Liver (tissue), 9 donors: ENCODE results near the gene CADM2. TPM values are rescaled to one million over a fixed set of nuclear protein-coding genes. Genes with fewer than 3 reads are reported as not detected.

Experiments
- DNase-seq: peaks from one replicate; pipeline ENCODE4 v3.0.0-alpha.2; 2017; ENCODE audit warnings: low spot score
- H3K27ac ChIP-seq, 2 donors: one replicate each; pipeline ENCODE4 v1.7.0; 2013; ENCODE audit warnings: inconsistent platforms in 2 of 2, low read length in 2 of 2, control low read depth in 1 of 2, low read depth in 1 of 2, mild to moderate bottlenecking in 1 of 2
- H3K27me3 ChIP-seq, 4 donors: one replicate each; pipeline versions ENCODE4 v1.6.1 to v1.7.0; 2013; ENCODE audit warnings: low read length in 3 of 4, inconsistent platforms in 1 of 4, mild to moderate bottlenecking in 1 of 4, moderate library complexity in 1 of 4; ENCODE audit not compliant: control insufficient read depth in 4 of 4, insufficient read depth in 4 of 4
- H3K36me3 ChIP-seq, 4 donors: one replicate each; pipeline versions ENCODE4 v1.6.1 to v1.7.0; 2013; ENCODE audit warnings: low read length in 3 of 4, mild to moderate bottlenecking in 3 of 4, low read depth in 1 of 4, moderate library complexity in 1 of 4; ENCODE audit not compliant: control insufficient read depth in 4 of 4, insufficient read depth in 3 of 4
- H3K4me1 ChIP-seq, 4 donors: one replicate each; pipeline versions ENCODE4 v1.6.1 to v1.7.0; 2013; ENCODE audit warnings: low read length in 3 of 4, mild to moderate bottlenecking in 3 of 4, moderate library complexity in 1 of 4; ENCODE audit not compliant: control insufficient read depth in 4 of 4, insufficient read depth in 4 of 4
- H3K4me3 ChIP-seq, 3 donors: one replicate each; pipeline versions ENCODE4 v1.6.1 to v1.7.0; 2013; ENCODE audit warnings: low read length in 3 of 3, control low read depth in 1 of 3, low read depth in 1 of 3, mild to moderate bottlenecking in 1 of 3
- H3K9ac ChIP-seq, 2 donors: one replicate each; pipeline ENCODE4 v1.7.0; 2013; ENCODE audit warnings: low read length in 2 of 2, mild to moderate bottlenecking in 2 of 2, moderate library complexity in 2 of 2, control low read depth in 1 of 2, low read depth in 1 of 2
- H3K9me3 ChIP-seq, 4 donors: one replicate each; pipeline versions ENCODE4 v1.6.1 to v1.7.0; 2013; ENCODE audit warnings: low read length in 3 of 4; ENCODE audit not compliant: control insufficient read depth in 4 of 4
- CTCF ChIP-seq: fragments of 150-350 bp; IDR thresholded peaks from 2 replicates; pipeline ENCODE4 v1.5.1; 2017; ENCODE audit warnings: improper control_type of control experiment, low read depth, low read length; ENCODE audit not compliant: missing input control
- EGR1 ChIP-seq, 2 donors: IDR thresholded peaks; 2 replicates each; pipeline ENCODE4 v1.6.1; 2016 to 2018; ENCODE audit warnings: antibody characterized with exemption in 2 of 2, low read depth in 2 of 2
- FOXA1 ChIP-seq: IDR thresholded peaks from 2 replicates; pipeline ENCODE4 v1.6.1; 2016; ENCODE audit warnings: antibody characterized with exemption
- FOXA2 ChIP-seq: IDR thresholded peaks from 2 replicates; pipeline ENCODE4 v1.6.1; 2016; ENCODE audit warnings: antibody characterized with exemption
- GABPA ChIP-seq, 2 donors: IDR thresholded peaks in 1 of 2; conservative IDR thresholded peaks in 1 of 2; 2 replicates each; pipeline ENCODE4 v1.6.1; 2016; ENCODE audit warnings: antibody characterized with exemption in 2 of 2, mild to moderate bottlenecking in 1 of 2, moderate library complexity in 1 of 2
- HNF4A ChIP-seq, 2 donors: conservative IDR thresholded peaks; 2 replicates each; pipeline ENCODE4 v1.6.1; 2016; ENCODE audit warnings: antibody characterized with exemption in 2 of 2, mild to moderate bottlenecking in 2 of 2
- HNF4G ChIP-seq: IDR thresholded peaks from 2 replicates; pipeline ENCODE4 v1.6.1; 2016; ENCODE audit warnings: antibody characterized with exemption
- JUND ChIP-seq, 2 donors: IDR thresholded peaks; 2 replicates each; pipeline ENCODE4 v1.6.1; 2016; ENCODE audit warnings: antibody characterized with exemption in 2 of 2
- NR2F2 ChIP-seq: IDR thresholded peaks from 2 replicates; pipeline ENCODE4 v1.6.1; 2016; ENCODE audit warnings: antibody characterized with exemption
- RAD21 ChIP-seq, 2 donors: IDR thresholded peaks; 2 replicates each; pipeline ENCODE4 v1.6.1; 2016; ENCODE audit warnings: antibody characterized with exemption in 2 of 2, mild to moderate bottlenecking in 2 of 2
- RXRA ChIP-seq, 2 donors: IDR thresholded peaks; 2 replicates each; pipeline ENCODE4 v1.6.1; 2017 to 2018; ENCODE audit warnings: antibody characterized with exemption in 2 of 2, mild to moderate bottlenecking in 1 of 2
- SP1 ChIP-seq: IDR thresholded peaks from 2 replicates; pipeline ENCODE4 v1.6.1; 2018; ENCODE audit warnings: antibody characterized with exemption, mild to moderate bottlenecking
- TAF1 ChIP-seq: conservative IDR thresholded peaks from 2 replicates; pipeline ENCODE4 v1.6.1; 2016; ENCODE audit warnings: antibody characterized with exemption, mild to moderate bottlenecking
- YY1 ChIP-seq: IDR thresholded peaks from 2 replicates; pipeline ENCODE4 v1.6.1; 2016; ENCODE audit warnings: antibody characterized with exemption, mild to moderate bottlenecking
- WGBS: extraction: QIAGEN DNeasy Blood & Tissue Kit; methylation state at CpG from one replicate; pipeline ENCODE4 v1.1.7; 2013; 5-methylcytosine and 5-hydroxymethylcytosine counted together
- polyA plus RNA-seq, 2 donors: library from polyadenylated mRNA; stranded (reverse) in 1 of 2; unstranded in 1 of 2; fragments of 200-250 nt in 1 of 2; fragments of >200 nt in 1 of 2; fragmentation: Nextera tagmentation in 1 of 2; extraction: Ambion mirVana in 1 of 2; gene quantifications; one replicate each; pipeline versions ENCODE4 v1.2.1 to v1.2.3, GENCODE V29; 2013 to 2015
- total RNA-seq, 2 donors: library from RNA; depleted of rRNA; stranded (reverse); fragments of >200 nt; gene quantifications; one replicate each; pipeline ENCODE4 v1.2.3, GENCODE V29; 2014
- TF ChIP-seq, protein P1 (sequence below): IDR thresholded peaks from 2 replicates; pipeline ENCODE4 v1.6.1; 2016; ENCODE audit warnings: antibody characterized with exemption
- TF ChIP-seq, protein P2 (sequence below): IDR thresholded peaks from 2 replicates; pipeline ENCODE4 v1.6.1; 2016; ENCODE audit warnings: antibody characterized with exemption
- TF ChIP-seq, protein P3 (sequence below): IDR thresholded peaks from 2 replicates; pipeline ENCODE4 v1.6.1; 2016; ENCODE audit warnings: antibody characterized with exemption, mild to moderate bottlenecking
- TF ChIP-seq, protein P4 (sequence below): IDR thresholded peaks from 2 replicates; pipeline ENCODE4 v1.6.1; 2016; ENCODE audit warnings: antibody characterized with exemption
- donor health status: healthy.
- donor health status: healthy.
- donor health status: healthy.
- donor health status: healthy.
- donor health status: healthy.

Gene CADM2
- total and polyA plus RNA-seq, 4 donors, result 0.35 to 0.92 (median 0.51) TPM

- TF ChIP-seq NR2F2 (no peak), HNF4A (conservative IDR thresholded peaks at IDR 0.05) (no peak)
Observed at GRCh38 chr3:85922374-85922773, 963.6 kb downstream of the CADM2 start (continued).

GRCh38 chr3:85930718-85931117 is 971.9 kb downstream of the CADM2 start:
- TF ChIP-seq, protein P1, sequence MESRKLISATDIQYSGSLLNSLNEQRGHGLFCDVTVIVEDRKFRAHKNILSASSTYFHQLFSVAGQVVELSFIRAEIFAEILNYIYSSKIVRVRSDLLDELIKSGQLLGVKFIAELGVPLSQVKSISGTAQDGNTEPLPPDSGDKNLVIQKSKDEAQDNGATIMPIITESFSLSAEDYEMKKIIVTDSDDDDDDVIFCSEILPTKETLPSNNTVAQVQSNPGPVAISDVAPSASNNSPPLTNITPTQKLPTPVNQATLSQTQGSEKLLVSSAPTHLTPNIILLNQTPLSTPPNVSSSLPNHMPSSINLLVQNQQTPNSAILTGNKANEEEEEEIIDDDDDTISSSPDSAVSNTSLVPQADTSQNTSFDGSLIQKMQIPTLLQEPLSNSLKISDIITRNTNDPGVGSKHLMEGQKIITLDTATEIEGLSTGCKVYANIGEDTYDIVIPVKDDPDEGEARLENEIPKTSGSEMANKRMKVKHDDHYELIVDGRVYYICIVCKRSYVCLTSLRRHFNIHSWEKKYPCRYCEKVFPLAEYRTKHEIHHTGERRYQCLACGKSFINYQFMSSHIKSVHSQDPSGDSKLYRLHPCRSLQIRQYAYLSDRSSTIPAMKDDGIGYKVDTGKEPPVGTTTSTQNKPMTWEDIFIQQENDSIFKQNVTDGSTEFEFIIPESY, result no peak
- TF ChIP-seq EGR1 (IDR thresholded peaks at IDR 0.05; ENCODE audit: low read depth in 2 of 2) (no peak), FOXA1 (no peak), TAF1 (no peak), FOXA2 (no peak), CTCF (no peak), HNF4G (no peak), RAD21 (IDR thresholded peaks at IDR 0.05) (no peak), RXRA (IDR thresholded peaks at IDR 0.05) (no peak), JUND (IDR thresholded peaks at IDR 0.05) (no peak), NR2F2 (no peak), SP1 (no peak), GABPA (IDR thresholded peaks at IDR 0.05 in 1 of 2, conservative IDR thresholded peaks at IDR 0.05 in 1 of 2) (no peak), YY1 (no peak), HNF4A (conservative IDR thresholded peaks at IDR 0.05) (no peak)
- TF ChIP-seq, protein P2, sequence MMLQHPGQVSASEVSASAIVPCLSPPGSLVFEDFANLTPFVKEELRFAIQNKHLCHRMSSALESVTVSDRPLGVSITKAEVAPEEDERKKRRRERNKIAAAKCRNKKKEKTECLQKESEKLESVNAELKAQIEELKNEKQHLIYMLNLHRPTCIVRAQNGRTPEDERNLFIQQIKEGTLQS, result no peak
- TF ChIP-seq, protein P3, sequence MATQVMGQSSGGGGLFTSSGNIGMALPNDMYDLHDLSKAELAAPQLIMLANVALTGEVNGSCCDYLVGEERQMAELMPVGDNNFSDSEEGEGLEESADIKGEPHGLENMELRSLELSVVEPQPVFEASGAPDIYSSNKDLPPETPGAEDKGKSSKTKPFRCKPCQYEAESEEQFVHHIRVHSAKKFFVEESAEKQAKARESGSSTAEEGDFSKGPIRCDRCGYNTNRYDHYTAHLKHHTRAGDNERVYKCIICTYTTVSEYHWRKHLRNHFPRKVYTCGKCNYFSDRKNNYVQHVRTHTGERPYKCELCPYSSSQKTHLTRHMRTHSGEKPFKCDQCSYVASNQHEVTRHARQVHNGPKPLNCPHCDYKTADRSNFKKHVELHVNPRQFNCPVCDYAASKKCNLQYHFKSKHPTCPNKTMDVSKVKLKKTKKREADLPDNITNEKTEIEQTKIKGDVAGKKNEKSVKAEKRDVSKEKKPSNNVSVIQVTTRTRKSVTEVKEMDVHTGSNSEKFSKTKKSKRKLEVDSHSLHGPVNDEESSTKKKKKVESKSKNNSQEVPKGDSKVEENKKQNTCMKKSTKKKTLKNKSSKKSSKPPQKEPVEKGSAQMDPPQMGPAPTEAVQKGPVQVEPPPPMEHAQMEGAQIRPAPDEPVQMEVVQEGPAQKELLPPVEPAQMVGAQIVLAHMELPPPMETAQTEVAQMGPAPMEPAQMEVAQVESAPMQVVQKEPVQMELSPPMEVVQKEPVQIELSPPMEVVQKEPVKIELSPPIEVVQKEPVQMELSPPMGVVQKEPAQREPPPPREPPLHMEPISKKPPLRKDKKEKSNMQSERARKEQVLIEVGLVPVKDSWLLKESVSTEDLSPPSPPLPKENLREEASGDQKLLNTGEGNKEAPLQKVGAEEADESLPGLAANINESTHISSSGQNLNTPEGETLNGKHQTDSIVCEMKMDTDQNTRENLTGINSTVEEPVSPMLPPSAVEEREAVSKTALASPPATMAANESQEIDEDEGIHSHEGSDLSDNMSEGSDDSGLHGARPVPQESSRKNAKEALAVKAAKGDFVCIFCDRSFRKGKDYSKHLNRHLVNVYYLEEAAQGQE, result no peak
- TF ChIP-seq, protein P4, sequence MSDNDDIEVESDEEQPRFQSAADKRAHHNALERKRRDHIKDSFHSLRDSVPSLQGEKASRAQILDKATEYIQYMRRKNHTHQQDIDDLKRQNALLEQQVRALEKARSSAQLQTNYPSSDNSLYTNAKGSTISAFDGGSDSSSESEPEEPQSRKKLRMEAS, result no peak

More at GRCh38 chr3:85930718-85931117, 971.9 kb downstream of the CADM2 start:
- no peak for DNase-seq
- H3K27ac ChIP-seq, result no peak overlapping the region
- no peaks in the 10 kb centered on the region for H3K9me3 ChIP-seq
- no peaks in the 10 kb centered on the region for H3K4me1 ChIP-seq
- no peaks in the 10 kb centered on the region for H3K36me3 ChIP-seq
- 78% methylated on average over 1 of the region's 1 CpG for WGBS
- H3K4me3 ChIP-seq, result no peak overlapping the region
- no peaks in the 10 kb centered on the region for H3K27me3 ChIP-seq
- no peak overlapping the region for H3K9ac ChIP-seq
